NT2/D1 (cell line): Measurements from ENCODE around the gene AGBL1.

Experiments
- DNase-seq: peaks from one replicate; pipeline ENCODE4 v3.0.0-alpha.2; 2011; ENCODE audit warnings: low read depth, low spot score
- H3K27me3 ChIP-seq: 2 replicates; pipeline ENCODE4 v1.6.0; 2011; ENCODE audit warnings: mild to moderate bottlenecking; ENCODE audit not compliant: insufficient read length, insufficient read depth
- H3K36me3 ChIP-seq: 2 replicates; pipeline ENCODE4 v1.6.1; 2011; ENCODE audit warnings: mild to moderate bottlenecking, low read length, mixed read lengths; ENCODE audit not compliant: insufficient read depth, insufficient read length
- H3K4me1 ChIP-seq: 2 replicates; pipeline ENCODE4 v1.5.1; 2011; ENCODE audit not compliant: insufficient read depth, insufficient read length
- H3K4me3 ChIP-seq: 2 replicates; pipeline ENCODE4 v1.5.1; 2011; ENCODE audit warnings: low read depth; ENCODE audit not compliant: insufficient read length
- H3K9ac ChIP-seq: 2 replicates; pipeline ENCODE4 v1.6.0; 2011; ENCODE audit warnings: low read depth; ENCODE audit not compliant: insufficient read length
- H3K9me3 ChIP-seq: 2 replicates; pipeline ENCODE4 v1.5.1; 2011; ENCODE audit warnings: mild to moderate bottlenecking, low read length; ENCODE audit not compliant: insufficient read depth
- SUZ12 ChIP-seq: IDR thresholded peaks from 2 replicates; pipeline ENCODE4 v1.6.1; 2011; ENCODE audit not compliant: insufficient read length, insufficient read depth; ENCODE audit errors: extremely low read depth
- YY1 ChIP-seq: IDR thresholded peaks from 2 replicates; pipeline ENCODE4 v1.6.1; 2011; ENCODE audit not compliant: insufficient read length, insufficient read depth
- ZNF274 ChIP-seq: IDR thresholded peaks from 2 replicates; pipeline ENCODE4 v1.6.1; 2011; ENCODE audit warnings: mild to moderate bottlenecking, low read depth, low read length

The AGBL1 gene

GRCh38 chr15:86540840-86541467 is 461.3 kb downstream of the AGBL1 start:
- no peak overlapping the region for H3K4me3 ChIP-seq
- no peaks in the 10 kb centered on the region for H3K9me3 ChIP-seq
- no peak for TF ChIP-seq YY1
- no peaks in the 10 kb centered on the region for H3K36me3 ChIP-seq
- H3K27me3 ChIP-seq: no peaks in the 10 kb centered on the region
- no peak for DNase-seq
- no peak overlapping the region for H3K9ac ChIP-seq
- no peaks in the 10 kb centered on the region for H3K4me1 ChIP-seq

GRCh38 chr15:86541540-86541939 is 461.9 kb downstream of the AGBL1 start:
- H3K36me3 ChIP-seq: no peaks in the 10 kb centered on the region
- H3K27me3 ChIP-seq: no peaks in the 10 kb centered on the region
- no peak overlapping the region for H3K9ac ChIP-seq
- H3K9me3 ChIP-seq: no peaks in the 10 kb centered on the region
- no peak overlapping the region for H3K4me3 ChIP-seq
- DNase-seq: no peak
- H3K4me1 ChIP-seq: no peaks in the 10 kb centered on the region
- TF ChIP-seq SUZ12: no peak
- TF ChIP-seq ZNF274: no peak
- no peak for TF ChIP-seq YY1

GRCh38 chr15:86550075-86550474 is 470.4 kb downstream of the AGBL1 start:
- Histone ChIP-seq H3K4me1 (no peaks in the 10 kb centered on the region), H3K4me3 (no peak overlapping the region), H3K36me3 (no peaks in the 10 kb centered on the region), H3K9me3 (no peaks in the 10 kb centered on the region), H3K27me3 (no peaks in the 10 kb centered on the region), H3K9ac (no peak overlapping the region)
- no peak for DNase-seq
- TF ChIP-seq ZNF274 (no peak), YY1 (no peak), SUZ12 (no peak)

- Histone ChIP-seq H3K36me3 (no peaks in the 10 kb centered on the region), H3K4me3 (no peak overlapping the region), H3K9ac (no peak overlapping the region), H3K4me1 (peaks cover 2% of the 10 kb centered on the region), H3K9me3 (no peaks in the 10 kb centered on the region), H3K27me3 (no peaks in the 10 kb centered on the region)
- no peak for DNase-seq
- TF ChIP-seq SUZ12: no peak
- TF ChIP-seq YY1: no peak
- TF ChIP-seq ZNF274: no peak
Measured at GRCh38 chr15:86553108-86553507, 473.4 kb downstream of the AGBL1 start.

- Histone ChIP-seq H3K4me3 (no peak overlapping the region), H3K9me3 (no peaks in the 10 kb centered on the region), H3K27me3 (no peaks in the 10 kb centered on the region), H3K9ac (no peak overlapping the region), H3K36me3 (no peaks in the 10 kb centered on the region), H3K4me1 (peaks cover 2% of the 10 kb centered on the region)
- DNase-seq: no peak
- TF ChIP-seq SUZ12 (no peak), YY1 (no peak), ZNF274 (no peak)
Measured at GRCh38 chr15:86555098-86555497, 475.4 kb downstream of the AGBL1 start.

GRCh38 chr15:86555939-86556338 is 476.3 kb downstream of the AGBL1 start:
- DNase-seq: no peak
- H3K9ac ChIP-seq: no peak overlapping the region
- TF ChIP-seq YY1: no peak
- TF ChIP-seq SUZ12: no peak
- no peak for TF ChIP-seq ZNF274

GRCh38 chr15:86556396-86557017 is 476.8 kb downstream of the AGBL1 start:
- Histone ChIP-seq H3K4me3 (no peak overlapping the region), H3K4me1 (peaks cover 2% of the 10 kb centered on the region), H3K36me3 (no peaks in the 10 kb centered on the region), H3K9me3 (no peaks in the 10 kb centered on the region), H3K27me3 (no peaks in the 10 kb centered on the region), H3K9ac (no peak overlapping the region)
- no peak for DNase-seq
- TF ChIP-seq YY1 (no peak), SUZ12 (no peak), ZNF274 (no peak)

More at GRCh38 chr15:86555939-86556338, 476.3 kb downstream of the AGBL1 start:
- Histone ChIP-seq H3K4me3 (no peak overlapping the region), H3K4me1 (peaks cover 2% of the 10 kb centered on the region), H3K9me3 (no peaks in the 10 kb centered on the region), H3K36me3 (no peaks in the 10 kb centered on the region), H3K27me3 (no peaks in the 10 kb centered on the region)
